Measurements from ENCODE around the gene CX3CL1.

- no peak for TF ChIP-seq CTCF (IDR thresholded peaks at IDR 0.05; ENCODE audit: extremely low read depth in 1 of 2, insufficient read depth in 1 of 2, low read depth in 1 of 2, low read length in 2 of 2)
- no peak for TF ChIP-seq POLR2AphosphoS5 (IDR thresholded peaks at IDR 0.05; ENCODE audit: insufficient read depth, low read depth, low read length)
- no peak for TF ChIP-seq MYC (IDR thresholded peaks at IDR 0.05; ENCODE audit: low read depth, low read length)
- TF ChIP-seq POLR2A (IDR thresholded peaks at IDR 0.05; ENCODE audit: low read depth, low read length) = no peak
- no peak for TF ChIP-seq EZH2 (IDR thresholded peaks at IDR 0.05; ENCODE audit: borderline replicate concordance, low read depth, low read length, severe bottlenecking)
- no peak for TF ChIP-seq FOS (IDR thresholded peaks at IDR 0.05; ENCODE audit: borderline replicate concordance, insufficient read depth, low read length)
Observed at GRCh38 chr16:57364143-57364542, 8.1 kb upstream of the CX3CL1 start.

Data from endothelial cell of umbilical vein (primary cell).